Left ventricle myocardium superior (tissue), 1 donor: ENCODE measurements around the gene SMARCA2. TPM values are rescaled to one million over a fixed set of nuclear protein-coding genes. Genes with fewer than 3 reads are reported as not detected.

Experiments
- ATAC-seq: fragments of 200-7000 bp; cut with Tn5 transposase; one replicate; pipeline ENCODE4 v1.9.1; 2020; ENCODE audit warnings: mild to moderate bottlenecking, moderate library complexity
- DNase-seq: peaks from one replicate; pipeline ENCODE4 v3.0.0-alpha.2; 2020
- intact Hi-C: fragments of 100-400 bp; cut with micrococcal nuclease; formaldehyde crosslinking; loops from one replicate; pipeline ENCODE4 v1.11.0; 2022
- total RNA-seq: library from RNA; stranded (reverse); fragmentation: NEBNext Ultra II Directional; extraction: Animal tissue kit (Norgen Biotek cat#: 25700); gene quantifications from one replicate; pipeline ENCODE4 v1.2.1, GENCODE V29; 2021
- donor health status: DM: no; HTN: yes; CAD: no; lungs with severe emphysema.

Gene SMARCA2
- total RNA-seq, 1 donor from 2014 or later, result 111 TPM

DNA sequence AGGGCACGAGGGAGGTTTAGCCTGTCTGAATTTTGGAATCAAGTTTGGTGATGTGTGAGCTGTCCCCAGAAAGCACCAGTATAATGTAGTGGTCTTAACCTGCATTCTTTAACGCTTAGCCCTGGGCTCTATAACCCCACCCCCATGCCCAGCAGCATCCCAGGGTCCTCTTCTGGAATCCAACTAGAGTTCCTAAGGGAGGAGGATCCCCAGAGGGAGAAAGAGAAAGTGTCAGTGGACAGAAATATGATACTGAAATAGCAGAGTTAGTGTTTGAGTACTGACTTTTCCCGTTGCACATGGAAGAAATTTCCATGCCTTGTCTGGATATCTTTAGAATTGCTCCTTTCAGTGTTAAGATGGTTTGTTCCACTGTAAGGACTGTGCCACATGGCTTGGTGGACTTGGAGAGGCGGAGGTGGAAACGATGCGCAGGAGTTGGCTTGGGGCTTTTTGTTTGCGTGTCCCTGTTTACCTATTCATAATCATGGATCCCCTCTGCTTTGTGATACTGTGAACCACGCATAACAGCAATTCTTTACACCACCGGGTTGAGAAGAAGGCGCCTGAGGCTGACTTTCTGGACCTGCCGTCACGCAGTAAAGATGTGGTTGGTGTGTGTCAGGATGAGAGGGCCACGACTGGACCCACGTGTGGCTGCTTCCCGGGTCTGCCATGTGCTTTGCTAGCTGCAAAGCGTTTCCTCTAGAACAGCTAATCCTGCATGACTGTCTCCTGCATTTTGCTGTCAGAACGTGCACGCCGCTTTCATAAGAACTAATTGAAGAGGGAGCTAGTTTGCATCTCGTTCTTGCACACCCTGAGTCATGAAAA, 142.3 kb downstream of the SMARCA2 start:
- intact Hi-C loops, result no loop called here
- ATAC-seq (peak; percentile 75), DNase-seq (peak; percentile 51)

DNA sequence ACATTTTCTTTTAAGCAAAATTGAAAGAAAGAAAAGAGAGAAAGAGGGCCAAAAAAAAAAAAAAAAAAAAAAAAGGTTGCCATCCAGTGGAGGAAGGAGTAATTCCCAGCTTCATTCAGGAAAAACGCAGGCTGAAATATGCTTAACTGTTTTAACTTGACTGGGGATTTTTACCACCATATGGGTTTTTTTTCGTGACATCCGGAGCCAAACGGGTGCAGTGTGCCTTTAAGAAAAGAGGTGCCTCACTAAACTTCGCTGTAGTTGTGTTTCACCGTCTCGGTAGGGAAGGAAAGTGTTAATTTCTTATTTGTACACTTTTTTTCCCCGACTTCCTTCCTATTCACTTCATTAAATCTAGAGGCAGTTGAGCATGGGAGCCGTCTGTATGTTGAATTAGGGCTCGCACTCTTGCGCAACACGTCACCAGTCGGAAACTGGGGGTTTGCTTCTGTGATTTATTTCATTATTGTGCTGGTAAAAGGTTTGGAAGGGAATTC, 143.0 kb downstream of the SMARCA2 start:
- intact Hi-C loops, result no loop called here

DNA sequence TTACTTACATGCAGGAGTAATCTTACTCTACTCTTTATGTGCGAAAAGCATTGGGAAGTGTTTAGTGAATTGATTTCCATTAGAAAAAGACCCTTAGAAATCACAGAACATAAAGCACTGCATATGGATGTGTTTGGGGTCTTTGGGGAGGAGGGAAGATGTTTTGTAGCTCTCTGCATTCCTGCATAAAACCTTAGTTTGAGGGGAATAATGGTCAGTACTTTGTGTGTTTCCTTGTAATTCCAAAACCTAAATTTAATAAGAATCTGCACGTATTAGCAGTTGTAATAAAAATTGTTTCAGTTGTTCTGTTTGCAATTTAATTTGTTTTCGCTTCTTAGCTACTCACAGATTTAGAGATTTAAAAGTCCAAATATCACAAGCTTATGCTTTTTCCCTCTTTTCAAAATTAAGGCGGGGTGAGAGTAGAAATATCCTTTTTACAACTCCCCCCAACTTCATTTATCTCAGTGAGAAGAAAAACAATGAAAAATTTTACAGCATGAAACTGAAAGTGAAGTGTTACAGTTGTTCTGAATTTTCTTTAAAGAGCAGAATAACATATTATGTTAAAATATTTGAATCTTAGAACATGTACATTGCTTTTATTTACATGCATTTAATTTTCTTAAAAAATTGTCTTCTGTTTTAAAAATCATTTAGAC, 143.8 kb downstream of the SMARCA2 start:
- ATAC-seq (no peak), DNase-seq (no peak)
- intact Hi-C loops, result no loop called here

More for the DNA sequence above, 143.0 kb downstream of the SMARCA2 start:
- ATAC-seq (peak; percentile 64), DNase-seq (peak; percentile 51)

DNA sequence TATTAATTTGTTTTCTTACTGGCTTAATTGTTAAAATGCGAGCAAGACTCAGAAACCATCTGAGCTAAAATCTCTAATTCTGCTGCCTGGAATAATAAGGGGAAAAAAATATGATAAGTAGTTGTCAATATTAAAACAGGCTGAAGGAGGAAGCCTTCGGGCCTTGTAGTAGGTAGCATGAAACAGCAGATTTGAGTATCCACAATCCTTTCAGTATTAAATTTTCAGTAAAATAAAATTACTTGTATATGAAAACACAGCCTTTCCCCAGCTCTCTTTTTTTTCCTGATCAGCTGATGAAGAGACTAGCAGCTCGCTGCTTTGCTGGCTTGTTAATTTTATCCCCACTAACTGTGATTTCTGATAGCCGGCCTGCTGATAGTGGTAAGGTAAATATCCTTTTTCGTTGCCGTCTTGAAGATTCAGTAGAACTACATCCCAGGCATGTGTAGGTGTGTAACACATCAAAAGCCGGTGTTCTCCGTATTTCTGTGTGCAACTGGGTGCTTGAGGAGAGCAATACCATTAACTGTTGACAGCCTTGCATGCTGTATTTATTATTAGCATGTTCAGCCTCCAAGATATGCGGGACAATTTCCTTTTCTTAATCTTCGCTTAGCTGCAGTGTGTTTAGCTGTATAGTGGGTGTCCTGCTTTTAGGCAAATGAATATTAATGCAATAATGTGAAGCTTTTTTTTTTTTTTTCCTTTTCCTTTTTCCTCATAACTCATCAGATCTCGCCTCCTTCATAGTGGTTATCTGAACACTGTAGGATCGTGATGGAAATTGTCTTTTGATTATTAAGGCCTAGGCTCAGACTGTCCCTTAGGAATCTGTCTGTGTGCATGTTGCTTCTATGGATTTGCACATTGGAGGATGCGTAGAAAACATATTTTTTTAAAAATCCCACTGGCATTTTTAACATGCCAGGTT, 144.6 kb downstream of the SMARCA2 start:
- no peak for DNase-seq
- peak; percentile 49 for ATAC-seq
- intact Hi-C loops, result no loop called here

DNA sequence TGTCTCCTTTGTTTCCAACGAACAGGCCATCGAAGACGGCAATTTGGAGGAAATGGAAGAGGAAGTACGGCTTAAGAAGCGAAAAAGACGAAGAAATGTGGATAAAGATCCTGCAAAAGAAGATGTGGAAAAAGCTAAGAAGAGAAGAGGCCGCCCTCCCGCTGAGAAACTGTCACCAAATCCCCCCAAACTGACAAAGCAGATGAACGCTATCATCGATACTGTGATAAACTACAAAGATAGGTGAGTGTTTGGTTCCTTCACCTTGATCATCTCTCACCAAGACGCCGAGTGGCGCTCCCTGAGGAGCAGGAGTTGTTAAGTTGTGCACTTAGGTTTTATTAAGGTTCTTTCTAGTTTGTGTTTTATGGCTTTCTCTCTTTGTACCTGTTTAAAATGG, 146.5 kb downstream of the SMARCA2 start:
- DNase-seq (no peak), ATAC-seq (no peak)
- intact Hi-C loops, result no loop called here

DNA sequence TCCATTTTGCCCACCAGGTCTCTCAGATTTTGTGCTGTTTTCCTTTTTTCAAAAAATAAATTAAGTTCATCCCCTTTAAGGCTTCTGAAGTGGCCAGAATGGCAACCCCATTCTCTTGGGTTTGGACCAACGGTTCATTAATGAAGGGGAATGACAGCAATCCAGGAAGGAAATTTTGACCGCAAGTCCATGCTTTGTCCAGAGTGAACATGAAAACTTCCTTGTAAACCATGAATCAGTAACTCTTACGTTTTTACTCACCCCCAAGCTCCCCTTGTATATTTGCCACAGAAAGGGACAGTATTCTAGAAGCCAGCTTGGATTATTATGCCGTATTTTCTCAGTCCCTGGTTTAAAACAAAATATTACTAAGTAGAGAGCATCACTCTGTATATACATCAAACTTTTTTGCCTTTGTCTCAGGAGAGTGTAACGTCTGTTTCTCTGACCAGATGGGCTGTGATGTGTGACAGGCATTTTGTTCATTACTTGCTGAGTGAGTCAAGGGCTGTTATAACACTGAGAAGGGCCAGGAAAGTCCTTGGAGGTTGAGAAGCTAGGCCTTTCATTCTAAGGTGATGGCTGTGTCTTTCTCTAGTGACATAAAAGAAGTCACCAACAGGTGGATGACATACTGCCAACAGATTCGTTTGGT, 148.2 kb downstream of the SMARCA2 start:
- intact Hi-C loops, result no loop called here
- no peak for ATAC-seq
- no peak for DNase-seq

DNA sequence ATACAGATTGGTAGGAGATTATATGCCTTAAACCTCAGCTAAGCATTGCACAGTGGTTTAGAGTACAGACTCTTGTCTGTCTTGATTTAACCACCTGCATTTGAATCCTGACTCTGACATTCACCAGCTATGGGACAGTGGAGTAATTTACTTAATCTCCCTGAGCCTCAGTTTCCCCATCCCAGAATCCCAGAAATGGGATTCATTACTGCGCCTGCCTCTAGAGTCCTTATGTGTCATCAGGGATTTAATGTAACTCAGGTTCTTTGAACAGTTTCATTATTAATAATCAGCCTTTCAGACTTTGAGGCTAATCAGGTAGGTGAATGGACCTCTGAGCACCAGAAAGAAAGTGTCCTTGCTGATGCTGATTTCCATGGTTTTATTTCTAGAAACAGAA, 149.1 kb downstream of the SMARCA2 start:
- intact Hi-C loops, result no loop called here
- no peak for ATAC-seq
- no peak for DNase-seq

DNA sequence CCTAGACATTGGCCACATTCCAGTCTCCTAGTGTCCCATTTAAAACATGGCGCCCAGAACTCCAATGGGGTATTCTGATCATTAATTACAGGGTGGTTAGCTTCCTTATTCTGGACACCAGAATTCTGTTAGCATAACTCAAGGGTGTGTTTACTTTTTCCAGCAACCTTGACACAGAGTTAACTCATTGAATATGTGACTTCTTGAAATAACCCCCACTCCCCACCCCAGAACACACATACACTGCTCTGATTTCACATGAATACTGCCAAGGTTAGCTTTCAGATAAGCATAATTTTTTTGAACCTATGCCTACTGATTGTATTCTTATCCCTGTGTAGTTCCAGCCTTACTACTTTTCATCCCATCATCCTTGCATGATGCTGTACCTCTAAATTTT, 151.1 kb downstream of the SMARCA2 start:
- ATAC-seq, result no peak
- intact Hi-C loops, result no loop called here
- DNase-seq, result no peak

DNA sequence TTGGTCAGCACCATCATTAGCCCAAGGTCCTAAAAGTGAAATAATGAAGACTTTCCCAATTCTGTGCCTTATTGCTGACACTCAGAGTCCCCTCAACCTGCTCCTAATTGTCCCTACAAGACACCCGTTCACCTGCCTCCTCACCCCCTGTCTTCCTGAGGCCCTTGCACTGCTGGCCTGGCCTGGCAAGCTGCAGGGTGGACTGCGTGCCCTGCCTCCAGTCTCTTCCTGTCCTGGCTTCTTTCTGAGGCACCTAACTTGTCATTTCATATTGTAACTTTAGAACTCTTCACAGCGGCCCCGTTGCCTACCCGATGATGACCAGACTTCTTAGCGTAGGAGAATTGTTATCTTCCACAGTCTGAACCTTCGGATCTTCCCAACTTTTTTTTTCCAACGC, 153.9 kb downstream of the SMARCA2 start:
- ATAC-seq, result peak; percentile 62
- intact Hi-C loops, result no loop called here
- DNase-seq, result no peak

DNA sequence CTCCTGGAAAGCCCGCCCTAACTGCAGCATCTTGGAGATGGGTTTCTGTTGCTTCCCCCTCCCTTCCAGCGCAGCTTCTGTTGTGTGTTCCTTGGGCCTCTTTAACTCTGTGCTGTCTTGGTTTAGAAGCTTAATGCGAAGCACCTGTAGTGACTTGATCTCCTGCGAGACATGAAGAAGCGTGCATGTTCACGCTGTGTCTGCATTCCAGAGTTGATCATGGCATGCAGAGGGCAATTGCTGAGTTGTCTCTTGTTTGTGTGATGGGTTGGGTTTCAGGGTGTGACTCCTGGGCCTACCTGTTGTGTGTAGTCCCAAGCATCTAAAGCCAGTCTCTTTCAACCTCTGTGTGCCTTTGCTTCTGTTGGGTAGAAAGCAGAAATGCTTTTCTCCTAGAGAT, 155.6 kb downstream of the SMARCA2 start:
- ATAC-seq (no peak), DNase-seq (no peak)
- intact Hi-C loops, result no loop called here

DNA sequence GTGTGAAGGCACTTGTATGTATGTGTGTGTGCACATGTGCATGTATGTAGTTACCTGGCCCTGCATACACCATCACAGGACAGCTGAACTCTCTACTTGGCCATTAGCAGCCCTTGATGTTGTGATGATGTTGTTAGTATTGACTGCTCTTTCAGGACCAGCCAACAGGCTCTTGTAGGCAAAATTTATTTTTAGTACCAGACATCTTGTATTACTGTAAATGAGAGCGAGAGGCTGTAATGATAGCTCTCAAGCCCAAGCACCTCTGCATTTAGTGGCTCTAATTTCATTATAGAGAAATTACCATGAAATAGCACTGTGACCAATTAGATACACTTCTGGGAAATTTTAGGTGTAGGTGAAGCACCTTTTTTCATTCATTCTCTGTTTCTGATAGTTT, 158.0 kb downstream of the SMARCA2 start:
- ATAC-seq (peak; percentile 64), DNase-seq (no peak)
- intact Hi-C loops, result no loop called here

DNA sequence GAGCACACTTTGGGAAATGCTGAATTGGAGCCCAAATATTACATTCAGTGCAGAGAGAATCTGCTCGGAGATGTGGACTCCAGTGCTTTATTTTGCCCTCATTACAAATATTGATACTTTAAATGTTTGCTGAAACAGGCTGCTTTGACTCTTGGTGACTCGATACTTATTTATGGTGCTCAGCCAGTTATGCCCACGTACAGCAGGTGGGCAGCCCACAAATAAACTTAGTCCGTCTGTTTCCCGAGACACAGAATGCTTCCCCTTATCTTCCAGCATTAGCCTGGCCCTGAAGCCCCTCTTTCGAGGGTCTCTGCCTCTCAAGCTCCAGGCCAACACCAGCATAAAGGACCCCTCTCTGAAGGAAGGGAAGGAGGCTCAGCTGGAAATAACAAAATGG, 158.7 kb downstream of the SMARCA2 start:
- intact Hi-C loops, result no loop called here
- no peak for ATAC-seq

DNA sequence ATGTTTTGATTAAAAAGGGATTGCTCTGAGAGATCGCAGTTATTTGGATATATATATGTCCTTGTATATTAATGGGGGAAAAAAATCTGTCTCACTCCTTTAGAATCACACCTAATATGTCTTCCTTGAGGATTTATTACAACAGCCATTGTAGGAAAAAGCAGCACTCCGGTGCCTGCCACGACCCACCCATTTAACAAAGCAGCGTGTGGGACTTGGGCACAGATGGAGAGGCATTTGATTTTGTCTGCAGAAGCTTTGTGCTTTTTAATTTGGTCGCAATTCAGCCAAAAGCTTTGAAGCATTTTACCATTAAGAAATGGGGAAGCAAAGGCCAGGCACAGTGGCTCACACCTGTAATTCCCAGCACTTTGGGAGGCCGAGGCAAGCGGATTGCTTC, 159.2 kb downstream of the SMARCA2 start:
- DNase-seq (no peak), ATAC-seq (no peak)
- intact Hi-C loops, result no loop called here

More for the DNA sequence above, 158.7 kb downstream of the SMARCA2 start:
- DNase-seq, result no peak

DNA sequence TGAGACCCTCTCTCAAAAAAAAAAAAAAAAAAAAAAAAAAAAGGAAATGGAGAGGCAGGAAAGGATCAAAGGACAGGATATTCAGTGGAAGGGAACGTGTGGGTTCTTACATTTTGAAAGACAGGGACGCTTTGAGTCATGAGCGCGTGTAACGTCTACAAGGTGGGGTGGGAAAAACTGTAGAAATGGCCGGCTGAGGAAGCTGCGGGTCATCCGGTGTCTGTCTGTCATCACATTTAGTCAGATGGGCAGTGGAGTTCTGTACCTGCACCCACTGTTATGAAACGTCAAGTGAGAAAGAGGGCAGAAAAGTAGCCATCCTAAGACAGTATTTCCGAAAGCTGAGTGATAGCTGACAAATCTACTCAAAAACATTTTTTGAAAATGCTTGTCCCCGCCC, 159.8 kb downstream of the SMARCA2 start:
- ATAC-seq (no peak), DNase-seq (no peak)
- intact Hi-C loops, result no loop called here

DNA sequence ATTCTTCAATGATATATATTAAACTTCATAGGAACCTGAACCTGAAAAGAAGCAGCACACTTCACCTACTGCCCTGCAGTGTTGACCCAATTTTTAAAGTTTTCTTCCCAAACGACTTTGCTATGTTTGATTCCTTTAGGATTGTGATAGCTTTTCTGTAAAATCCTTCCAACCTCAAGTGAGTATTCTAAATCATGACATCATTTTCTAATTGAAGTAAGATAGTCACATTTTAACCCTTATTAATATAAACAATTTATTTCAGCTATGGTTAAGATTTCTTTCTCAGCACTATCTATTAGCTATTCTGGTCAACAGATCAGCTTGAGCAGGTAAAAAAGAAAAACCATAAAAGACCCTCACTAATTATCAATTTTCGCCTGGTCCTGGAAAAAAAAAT, 162.0 kb downstream of the SMARCA2 start:
- intact Hi-C loops, result no loop called here
- DNase-seq (no peak), ATAC-seq (no peak)

DNA sequence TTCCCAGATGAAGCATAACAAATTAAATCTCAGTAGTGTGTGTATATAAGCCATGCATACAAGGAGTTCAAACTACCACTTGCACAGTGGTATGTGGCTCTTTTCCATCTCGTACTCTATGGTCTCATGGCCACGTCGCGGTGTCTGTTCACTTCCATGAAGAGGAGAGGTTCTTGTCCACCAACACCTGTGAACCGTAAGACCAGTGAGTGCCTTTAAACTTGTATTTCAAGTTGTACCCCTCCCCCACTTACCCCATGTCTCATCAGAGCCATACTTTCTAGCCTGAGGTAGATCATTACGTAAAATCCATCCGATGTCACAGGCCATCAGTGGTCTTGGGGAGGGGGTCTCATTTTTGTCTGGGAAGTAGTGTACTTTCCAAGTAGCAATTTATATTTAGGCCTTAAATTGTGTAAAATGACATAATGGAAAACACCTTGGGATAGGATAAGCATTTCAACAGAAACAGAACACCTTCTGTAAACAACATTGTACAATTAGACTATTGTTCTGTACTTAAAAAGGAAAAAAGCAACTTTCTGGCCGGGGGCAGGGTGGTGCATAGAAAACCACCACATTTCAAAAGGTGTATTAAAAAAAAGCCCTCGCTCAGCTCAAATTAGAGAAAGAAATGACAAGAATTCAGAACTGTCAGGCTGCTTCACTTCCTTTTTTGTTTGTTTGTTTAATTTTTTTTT, 163.0 kb downstream of the SMARCA2 start:
- intact Hi-C loops, result no loop called here
- DNase-seq (no peak), ATAC-seq (no peak)

DNA sequence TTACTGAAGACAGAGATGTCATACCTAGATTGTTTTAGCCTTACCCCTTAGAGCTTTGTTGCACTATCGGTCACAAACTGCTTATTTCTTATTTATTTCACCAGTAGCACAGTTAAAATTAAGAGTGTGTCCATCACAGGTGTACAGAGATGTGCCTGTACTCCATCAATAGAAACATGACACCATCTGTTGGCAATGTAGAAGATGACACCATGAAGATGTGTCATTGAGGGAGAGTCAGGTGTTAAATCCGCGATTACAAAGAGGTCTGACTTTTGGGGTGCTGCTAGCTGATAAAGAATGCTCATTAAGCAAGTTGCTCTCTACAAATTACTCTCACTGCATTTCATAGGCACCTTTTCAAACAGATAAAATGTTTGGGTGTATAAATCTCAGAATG, 164.4 kb downstream of the SMARCA2 start:
- DNase-seq, result no peak

DNA sequence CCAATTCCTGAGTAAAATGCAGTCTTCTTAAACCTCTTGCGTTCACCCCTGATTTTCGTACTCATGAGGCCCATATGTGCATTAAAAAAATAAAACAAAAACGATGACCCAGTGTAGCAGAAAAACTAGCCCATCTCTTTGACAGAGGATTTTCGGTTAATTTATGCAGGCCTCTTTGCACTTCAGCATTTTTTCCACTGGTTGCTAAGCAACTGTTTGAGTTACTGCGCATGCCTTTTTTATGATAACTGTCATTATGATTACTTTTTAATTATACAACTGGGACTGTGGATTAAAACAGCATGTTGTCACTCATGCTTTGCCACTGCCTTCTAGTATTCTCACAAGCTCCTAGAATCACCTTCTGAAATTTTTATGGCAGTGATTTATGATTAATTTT, 165.0 kb downstream of the SMARCA2 start:
- no peak for DNase-seq
- intact Hi-C loops, result no loop called here
- ATAC-seq, result no peak

More for the DNA sequence above, 164.4 kb downstream of the SMARCA2 start:
- intact Hi-C loops, result no loop called here
- peak; percentile 14 for ATAC-seq
